ENCODE measurements around the gene ARHGAP15. TPM values are rescaled to one million over a fixed set of nuclear protein-coding genes. Genes with fewer than 3 reads are reported as not detected.

The ARHGAP15 gene
- total RNA-seq, 4 donors from 2014 or later: 1.2 to 6.0 (median 3.4) TPM

GRCh38 chr2:143633419-143633818, 504.2 kb downstream of the ARHGAP15 start:
- no peaks in the 10 kb centered on the region for H3K36me3 ChIP-seq
- no peak overlapping the region for H3K27ac ChIP-seq
- H3K4me1 ChIP-seq: no peaks in the 10 kb centered on the region
- DNase-seq (ENCODE audit: low spot score in 2 of 2): no peak
- no peaks in the 10 kb centered on the region for H3K27me3 ChIP-seq
- H3K4me3 ChIP-seq: no peak overlapping the region
- WGBS: 0% methylated on average over 2 of the region's 2 CpGs
- no peaks in the 10 kb centered on the region for H3K9me3 ChIP-seq
- TF ChIP-seq POLR2A (IDR thresholded peaks at IDR 0.05) (no peak), CTCF (IDR thresholded peaks at IDR 0.05) (no peak), EP300 (IDR thresholded peaks at IDR 0.05) (no peak), POLR2AphosphoS5 (IDR thresholded peaks at IDR 0.05) (no peak)

- WGBS: 81% methylated on average over 2 of the region's 2 CpGs
- no peak for TF ChIP-seq POLR2AphosphoS5 (IDR thresholded peaks at IDR 0.05)
- no peak for TF ChIP-seq POLR2A (IDR thresholded peaks at IDR 0.05)
- no peak for TF ChIP-seq CTCF (IDR thresholded peaks at IDR 0.05)
- TF ChIP-seq EP300 (IDR thresholded peaks at IDR 0.05): no peak
- no peak for DNase-seq (ENCODE audit: low spot score in 2 of 2)
- no peaks in the 10 kb centered on the region for H3K27me3 ChIP-seq
- no peaks in the 10 kb centered on the region for H3K9me3 ChIP-seq
- no peak overlapping the region for H3K27ac ChIP-seq
- no peaks in the 10 kb centered on the region for H3K36me3 ChIP-seq
- H3K4me1 ChIP-seq: no peaks in the 10 kb centered on the region
- H3K4me3 ChIP-seq: no peak overlapping the region
Observed at GRCh38 chr2:143635302-143635701, 506.1 kb downstream of the ARHGAP15 start.

- TF ChIP-seq EP300 (IDR thresholded peaks at IDR 0.05) (no peak), POLR2A (IDR thresholded peaks at IDR 0.05) (no peak), POLR2AphosphoS5 (IDR thresholded peaks at IDR 0.05) (no peak), CTCF (IDR thresholded peaks at IDR 0.05) (no peak)
- WGBS: 88% methylated on average over 2 of the region's 2 CpGs
- DNase-seq (ENCODE audit: low spot score in 2 of 2): no peak
- Histone ChIP-seq H3K4me1 (no peaks in the 10 kb centered on the region), H3K4me3 (no peak overlapping the region), H3K27me3 (no peaks in the 10 kb centered on the region), H3K27ac (no peak overlapping the region), H3K36me3 (no peaks in the 10 kb centered on the region), H3K9me3 (no peaks in the 10 kb centered on the region)
Observed at GRCh38 chr2:143635936-143636335, 506.7 kb downstream of the ARHGAP15 start.

GRCh38 chr2:143640826-143641225, 511.6 kb downstream of the ARHGAP15 start:
- no peak for DNase-seq (ENCODE audit: low spot score in 2 of 2)
- no peak overlapping the region for H3K4me3 ChIP-seq
- no peak for TF ChIP-seq EP300 (IDR thresholded peaks at IDR 0.05)
- no peak for TF ChIP-seq POLR2AphosphoS5 (IDR thresholded peaks at IDR 0.05)
- TF ChIP-seq CTCF (IDR thresholded peaks at IDR 0.05): no peak
- no peak for TF ChIP-seq POLR2A (IDR thresholded peaks at IDR 0.05)
- no peaks in the 10 kb centered on the region for H3K4me1 ChIP-seq
- no peaks in the 10 kb centered on the region for H3K9me3 ChIP-seq
- 77% methylated on average over 5 of the region's 5 CpGs for WGBS
- no peaks in the 10 kb centered on the region for H3K36me3 ChIP-seq
- no peak overlapping the region for H3K27ac ChIP-seq
- H3K27me3 ChIP-seq: no peaks in the 10 kb centered on the region

- no peak for DNase-seq (ENCODE audit: low spot score in 2 of 2)
- Histone ChIP-seq H3K9me3 (no peaks in the 10 kb centered on the region), H3K4me3 (no peak overlapping the region), H3K27ac (no peak overlapping the region), H3K36me3 (no peaks in the 10 kb centered on the region), H3K27me3 (no peaks in the 10 kb centered on the region), H3K4me1 (no peaks in the 10 kb centered on the region)
- 94% methylated on average over 5 of the region's 5 CpGs for WGBS
- TF ChIP-seq POLR2A (IDR thresholded peaks at IDR 0.05) (no peak), EP300 (IDR thresholded peaks at IDR 0.05) (no peak), CTCF (IDR thresholded peaks at IDR 0.05) (no peak), POLR2AphosphoS5 (IDR thresholded peaks at IDR 0.05) (no peak)
Observed at GRCh38 chr2:143645921-143646645, 516.9 kb downstream of the ARHGAP15 start.

All from suprapubic skin (tissue), 4 donors.